Measurements from ENCODE around the gene AEBP1. TPM values are rescaled to one million over a fixed set of nuclear protein-coding genes. Genes with fewer than 3 reads are reported as not detected.

AEBP1 gene
- total RNA-seq = 10 to 100 TPM; 32.6 to 38.3 TPM

GRCh38 chr7:44103923-44104859 lies at the start of gene AEBP1:
TSS of gene AEBP1 (plus strand) at chr7:44104345. CDS start at chr7:44104666, 321 bp downstream.
- Mint-ChIP-seq H3K4me3 (peak within 1 kb of the TSS; percentile 86), H3K36me3 (peaks cover 2% of the 10 kb centered on the region), H3K9me3 (no peaks in the 10 kb centered on the region), H3K27me3 (no peaks in the 10 kb centered on the region), H3K27ac (peak within 1 kb of the TSS; percentile 66), H3K4me1 (peaks cover 15% of the 10 kb centered on the region)
- DNase-seq = peak; percentile 53

- no peak overlapping the region for H3K27ac Mint-ChIP-seq
Observed at GRCh38 chr7:44056681-44057080, 47.5 kb upstream of the AEBP1 start.

GRCh38 chr7:44057181-44057848 lies 46.8 kb upstream of the AEBP1 start:
- Mint-ChIP-seq H3K4me1 (peaks cover 43% of the 10 kb centered on the region), H3K27ac (peak overlapping the region; percentile 69), H3K27me3 (no peaks in the 10 kb centered on the region), H3K36me3 (peaks cover 38% of the 10 kb centered on the region), H3K9me3 (no peaks in the 10 kb centered on the region), H3K4me3 (no peak overlapping the region)
- DNase-seq = no peak

More at GRCh38 chr7:44056681-44057080, 47.5 kb upstream of the AEBP1 start:
- peaks cover 47% of the 10 kb centered on the region for H3K4me1 Mint-ChIP-seq
- no peak overlapping the region for H3K4me3 Mint-ChIP-seq
- H3K9me3 Mint-ChIP-seq = no peaks in the 10 kb centered on the region
- DNase-seq = no peak
- H3K36me3 Mint-ChIP-seq = peaks cover 42% of the 10 kb centered on the region
- no peaks in the 10 kb centered on the region for H3K27me3 Mint-ChIP-seq

- H3K27ac Mint-ChIP-seq = peak overlapping the region; percentile 86
- H3K9me3 Mint-ChIP-seq = no peaks in the 10 kb centered on the region
- no peaks in the 10 kb centered on the region for H3K27me3 Mint-ChIP-seq
- no peak for DNase-seq
- H3K36me3 Mint-ChIP-seq = peaks cover 34% of the 10 kb centered on the region
- no peak overlapping the region for H3K4me3 Mint-ChIP-seq
- peaks cover 39% of the 10 kb centered on the region for H3K4me1 Mint-ChIP-seq
Observed at GRCh38 chr7:44057849-44058758, 46.0 kb upstream of the AEBP1 start.

GRCh38 chr7:44058759-44059218 lies 45.4 kb upstream of the AEBP1 start:
- Mint-ChIP-seq H3K9me3 (no peaks in the 10 kb centered on the region), H3K27me3 (no peaks in the 10 kb centered on the region), H3K4me3 (no peak overlapping the region), H3K4me1 (peaks cover 39% of the 10 kb centered on the region), H3K36me3 (peaks cover 34% of the 10 kb centered on the region), H3K27ac (peak overlapping the region; percentile 86)
- no peak for DNase-seq

- H3K36me3 Mint-ChIP-seq = peaks cover 34% of the 10 kb centered on the region
- peak; percentile 55 for DNase-seq
- H3K9me3 Mint-ChIP-seq = no peaks in the 10 kb centered on the region
- H3K27ac Mint-ChIP-seq = peak overlapping the region; percentile 86
- no peak overlapping the region for H3K4me3 Mint-ChIP-seq
- no peaks in the 10 kb centered on the region for H3K27me3 Mint-ChIP-seq
- H3K4me1 Mint-ChIP-seq = peaks cover 39% of the 10 kb centered on the region
Observed at GRCh38 chr7:44059219-44060090, 44.7 kb upstream of the AEBP1 start.

- Mint-ChIP-seq H3K27ac (peak overlapping the region; percentile 51), H3K9me3 (no peaks in the 10 kb centered on the region), H3K4me1 (peaks cover 42% of the 10 kb centered on the region), H3K36me3 (peaks cover 31% of the 10 kb centered on the region), H3K27me3 (no peaks in the 10 kb centered on the region), H3K4me3 (no peak overlapping the region)
- DNase-seq = no peak
Observed at GRCh38 chr7:44060091-44060947, 43.8 kb upstream of the AEBP1 start.

- no peaks in the 10 kb centered on the region for H3K9me3 Mint-ChIP-seq
- no peak overlapping the region for H3K27ac Mint-ChIP-seq
- no peak overlapping the region for H3K4me3 Mint-ChIP-seq
- H3K27me3 Mint-ChIP-seq = no peaks in the 10 kb centered on the region
- H3K4me1 Mint-ChIP-seq = peaks cover 43% of the 10 kb centered on the region
- no peak for DNase-seq
- peaks cover 28% of the 10 kb centered on the region for H3K36me3 Mint-ChIP-seq
Observed at GRCh38 chr7:44060948-44061644, 43.0 kb upstream of the AEBP1 start.

- no peaks in the 10 kb centered on the region for H3K9me3 Mint-ChIP-seq
- H3K27me3 Mint-ChIP-seq = peaks cover 1% of the 10 kb centered on the region
- no peak for DNase-seq
- no peak overlapping the region for H3K4me3 Mint-ChIP-seq
- peaks cover 42% of the 10 kb centered on the region for H3K4me1 Mint-ChIP-seq
- no peak overlapping the region for H3K27ac Mint-ChIP-seq
- H3K36me3 Mint-ChIP-seq = peaks cover 26% of the 10 kb centered on the region
Observed at GRCh38 chr7:44061645-44062179, 42.4 kb upstream of the AEBP1 start.

GRCh38 chr7:44062180-44062902 lies 41.8 kb upstream of the AEBP1 start:
- H3K9me3 Mint-ChIP-seq = no peaks in the 10 kb centered on the region
- no peak overlapping the region for H3K4me3 Mint-ChIP-seq
- peaks cover 42% of the 10 kb centered on the region for H3K4me1 Mint-ChIP-seq
- H3K27me3 Mint-ChIP-seq = peaks cover 5% of the 10 kb centered on the region
- no peak for DNase-seq
- H3K27ac Mint-ChIP-seq = no peak overlapping the region
- peaks cover 24% of the 10 kb centered on the region for H3K36me3 Mint-ChIP-seq

GRCh38 chr7:44062903-44063295 lies 41.2 kb upstream of the AEBP1 start:
- Mint-ChIP-seq H3K27me3 (peaks cover 5% of the 10 kb centered on the region), H3K36me3 (peaks cover 20% of the 10 kb centered on the region), H3K4me3 (no peak overlapping the region), H3K4me1 (peaks cover 39% of the 10 kb centered on the region), H3K9me3 (no peaks in the 10 kb centered on the region), H3K27ac (peak overlapping the region; percentile 4)
- no peak for DNase-seq

- H3K4me3 Mint-ChIP-seq = no peak overlapping the region
- no peak overlapping the region for H3K27ac Mint-ChIP-seq
- H3K27me3 Mint-ChIP-seq = peaks cover 5% of the 10 kb centered on the region
- DNase-seq = no peak
- peaks cover 20% of the 10 kb centered on the region for H3K36me3 Mint-ChIP-seq
- no peaks in the 10 kb centered on the region for H3K9me3 Mint-ChIP-seq
- peaks cover 37% of the 10 kb centered on the region for H3K4me1 Mint-ChIP-seq
Observed at GRCh38 chr7:44063547-44063893, 40.6 kb upstream of the AEBP1 start.

Data from activated naive CD8-positive, alpha-beta T cell treated with anti-CD3 and anti-CD28 coated beads for 36 hours (primary cell).